ENCODE results near the gene MINDY4.

Gene MINDY4

GRCh38 chr7:30873656-30874055, 102.4 kb downstream of the MINDY4 start:
- Mint-ChIP-seq H3K27me3 (no peaks in the 10 kb centered on the region), H3K4me1 (no peaks in the 10 kb centered on the region), H3K36me3 (peaks cover 6% of the 10 kb centered on the region), H3K9me3 (peaks cover 3% of the 10 kb centered on the region), H3K27ac (no peak overlapping the region), H3K4me3 (no peak overlapping the region)
- no peak for ATAC-seq

- ATAC-seq, result no peak
- Mint-ChIP-seq H3K36me3 (peaks cover 6% of the 10 kb centered on the region), H3K4me3 (no peak overlapping the region), H3K9me3 (peaks cover 3% of the 10 kb centered on the region), H3K4me1 (no peaks in the 10 kb centered on the region), H3K27me3 (no peaks in the 10 kb centered on the region), H3K27ac (no peak overlapping the region)
These were observed 103.6 kb downstream of the MINDY4 start for GRCh38 chr7:30874656-30875302.

- peaks cover 8% of the 10 kb centered on the region for H3K27me3 Mint-ChIP-seq
- H3K4me3 Mint-ChIP-seq, result no peak overlapping the region
- H3K4me1 Mint-ChIP-seq, result no peaks in the 10 kb centered on the region
- no peak for ATAC-seq
- no peak overlapping the region for H3K27ac Mint-ChIP-seq
- H3K9me3 Mint-ChIP-seq, result peaks cover 3% of the 10 kb centered on the region
- peaks cover 6% of the 10 kb centered on the region for H3K36me3 Mint-ChIP-seq
These were observed 106.0 kb downstream of the MINDY4 start for GRCh38 chr7:30877015-30877769.

GRCh38 chr7:30877993-30878392, 106.8 kb downstream of the MINDY4 start:
- Mint-ChIP-seq H3K27ac (no peak overlapping the region), H3K9me3 (peaks cover 3% of the 10 kb centered on the region)
- ATAC-seq, result no peak

GRCh38 chr7:30879139-30880124, 108.2 kb downstream of the MINDY4 start:
- Mint-ChIP-seq H3K27me3 (peaks cover 17% of the 10 kb centered on the region), H3K36me3 (peaks cover 6% of the 10 kb centered on the region), H3K4me1 (no peaks in the 10 kb centered on the region), H3K9me3 (peaks cover 3% of the 10 kb centered on the region), H3K4me3 (no peak overlapping the region), H3K27ac (no peak overlapping the region)
- no peak for ATAC-seq

More at GRCh38 chr7:30877993-30878392, 106.8 kb downstream of the MINDY4 start:
- Mint-ChIP-seq H3K4me1 (no peaks in the 10 kb centered on the region), H3K4me3 (no peak overlapping the region), H3K27me3 (peaks cover 16% of the 10 kb centered on the region), H3K36me3 (peaks cover 6% of the 10 kb centered on the region)

GRCh38 chr7:30880125-30880720, 109.0 kb downstream of the MINDY4 start:
- H3K4me3 Mint-ChIP-seq, result no peak overlapping the region
- H3K27ac Mint-ChIP-seq, result no peak overlapping the region
- H3K27me3 Mint-ChIP-seq, result peaks cover 17% of the 10 kb centered on the region
- H3K36me3 Mint-ChIP-seq, result peaks cover 3% of the 10 kb centered on the region
- H3K4me1 Mint-ChIP-seq, result no peaks in the 10 kb centered on the region
- no peak for ATAC-seq
- H3K9me3 Mint-ChIP-seq, result peaks cover 2% of the 10 kb centered on the region

- Mint-ChIP-seq H3K4me3 (no peak overlapping the region), H3K36me3 (no peaks in the 10 kb centered on the region), H3K4me1 (no peaks in the 10 kb centered on the region), H3K27me3 (peaks cover 17% of the 10 kb centered on the region), H3K27ac (no peak overlapping the region), H3K9me3 (no peaks in the 10 kb centered on the region)
- ATAC-seq, result no peak
These were observed 109.7 kb downstream of the MINDY4 start for GRCh38 chr7:30880941-30881340.

- Mint-ChIP-seq H3K4me1 (no peaks in the 10 kb centered on the region), H3K36me3 (no peaks in the 10 kb centered on the region), H3K4me3 (no peak overlapping the region), H3K27ac (no peak overlapping the region), H3K27me3 (peaks cover 18% of the 10 kb centered on the region), H3K9me3 (no peaks in the 10 kb centered on the region)
- ATAC-seq, result no peak
These were observed 110.2 kb downstream of the MINDY4 start for GRCh38 chr7:30881448-30881847.

- Mint-ChIP-seq H3K4me3 (no peak overlapping the region), H3K36me3 (no peaks in the 10 kb centered on the region), H3K27ac (no peak overlapping the region), H3K27me3 (peaks cover 30% of the 10 kb centered on the region), H3K4me1 (no peaks in the 10 kb centered on the region), H3K9me3 (no peaks in the 10 kb centered on the region)
- no peak for ATAC-seq
These were observed 113.7 kb downstream of the MINDY4 start for GRCh38 chr7:30884881-30885280.

GRCh38 chr7:30886608-30887011, 115.4 kb downstream of the MINDY4 start:
- no peak for ATAC-seq
- H3K27me3 Mint-ChIP-seq, result peaks cover 22% of the 10 kb centered on the region
- H3K4me1 Mint-ChIP-seq, result no peaks in the 10 kb centered on the region
- H3K9me3 Mint-ChIP-seq, result peaks cover 7% of the 10 kb centered on the region
- H3K27ac Mint-ChIP-seq, result no peak overlapping the region
- no peaks in the 10 kb centered on the region for H3K36me3 Mint-ChIP-seq
- H3K4me3 Mint-ChIP-seq, result no peak overlapping the region

GRCh38 chr7:30887464-30887872, 116.3 kb downstream of the MINDY4 start:
- peaks cover 10% of the 10 kb centered on the region for H3K9me3 Mint-ChIP-seq
- no peak overlapping the region for H3K27ac Mint-ChIP-seq

GRCh38 chr7:30888747-30889146, 117.5 kb downstream of the MINDY4 start:
- H3K4me3 Mint-ChIP-seq, result no peak overlapping the region
- H3K9me3 Mint-ChIP-seq, result peaks cover 10% of the 10 kb centered on the region
- peaks cover 21% of the 10 kb centered on the region for H3K27me3 Mint-ChIP-seq
- no peak overlapping the region for H3K27ac Mint-ChIP-seq
- ATAC-seq, result no peak
- no peaks in the 10 kb centered on the region for H3K36me3 Mint-ChIP-seq
- no peaks in the 10 kb centered on the region for H3K4me1 Mint-ChIP-seq

More at GRCh38 chr7:30887464-30887872, 116.3 kb downstream of the MINDY4 start:
- ATAC-seq, result no peak
- Mint-ChIP-seq H3K4me1 (no peaks in the 10 kb centered on the region), H3K4me3 (no peak overlapping the region), H3K36me3 (no peaks in the 10 kb centered on the region), H3K27me3 (peaks cover 23% of the 10 kb centered on the region)

GRCh38 chr7:30890226-30890625, 119.0 kb downstream of the MINDY4 start:
- no peak overlapping the region for H3K27ac Mint-ChIP-seq
- ATAC-seq, result no peak

GRCh38 chr7:30893357-30893756, 122.1 kb downstream of the MINDY4 start:
- no peak overlapping the region for H3K4me3 Mint-ChIP-seq
- ATAC-seq, result no peak
- peaks cover 10% of the 10 kb centered on the region for H3K9me3 Mint-ChIP-seq
- H3K27ac Mint-ChIP-seq, result no peak overlapping the region
- H3K4me1 Mint-ChIP-seq, result no peaks in the 10 kb centered on the region
- no peaks in the 10 kb centered on the region for H3K36me3 Mint-ChIP-seq
- peaks cover 26% of the 10 kb centered on the region for H3K27me3 Mint-ChIP-seq

More at GRCh38 chr7:30890226-30890625, 119.0 kb downstream of the MINDY4 start:
- Mint-ChIP-seq H3K4me1 (no peaks in the 10 kb centered on the region), H3K9me3 (peaks cover 10% of the 10 kb centered on the region), H3K36me3 (no peaks in the 10 kb centered on the region), H3K27me3 (peaks cover 30% of the 10 kb centered on the region), H3K4me3 (no peak overlapping the region)

- H3K36me3 Mint-ChIP-seq, result no peaks in the 10 kb centered on the region
- no peaks in the 10 kb centered on the region for H3K4me1 Mint-ChIP-seq
- peaks cover 26% of the 10 kb centered on the region for H3K27me3 Mint-ChIP-seq
- peaks cover 10% of the 10 kb centered on the region for H3K9me3 Mint-ChIP-seq
- no peak overlapping the region for H3K27ac Mint-ChIP-seq
- H3K4me3 Mint-ChIP-seq, result no peak overlapping the region
- no peak for ATAC-seq
These were observed 122.8 kb downstream of the MINDY4 start for GRCh38 chr7:30894009-30894408.

Measured in stimulated activated memory B cell treated with anti-CD40 and anti-IgM and Interleukin-4, amounts not matched to agents 10 μg/mL and 1 μg/mL and 100 μg/mL, for 72 hours (primary cell).